H54 (cell line): Measurements from ENCODE around the gene TMCO4.
A peak's percentile ranks its signal among the peaks of the same experiment; 100 is the strongest.

Experiments
- DNase-seq: peaks from one replicate; pipeline ENCODE4 v3.0.0; 2011; ENCODE audit warnings: low spot score, mixed read lengths; ENCODE audit not compliant: insufficient read length
- FAIRE-seq: peaks from 3 replicates; lab custom pipeline; 2011; peaks lifted over from hg19 to GRCh38; lab: Jason Lieb, UNC
- POLR2A ChIP-seq: IDR thresholded peaks from 2 replicates; pipeline ENCODE4 v1.6.1; 2011; ENCODE audit warnings: low read depth, mild to moderate bottlenecking, low read length

TMCO4 gene

GRCh38 chr1:19776287-19776686, 23.4 kb downstream of the TMCO4 start:
- no peak for DNase-seq
- no peak for TF ChIP-seq POLR2A
- no peak for FAIRE-seq

DNA sequence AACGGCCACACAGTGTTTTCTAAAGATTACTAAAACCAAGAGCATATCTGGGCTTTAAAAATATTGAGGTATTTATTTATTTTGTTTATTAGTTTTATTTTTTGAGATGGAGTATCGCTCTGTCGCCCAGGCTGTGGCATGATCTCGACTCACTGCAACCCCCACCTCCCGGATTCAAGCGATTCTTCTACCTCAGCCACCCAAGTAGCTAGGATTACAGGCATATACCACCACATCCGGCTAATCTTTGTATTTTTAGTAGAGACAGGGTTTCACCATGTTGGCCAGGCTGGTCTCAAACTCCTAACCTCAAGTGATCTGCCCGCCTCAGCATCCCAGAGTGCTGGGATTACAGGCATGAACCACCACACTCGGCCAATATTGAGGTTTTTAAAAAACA, 23.9 kb downstream of the TMCO4 start:
- FAIRE-seq (no peak), DNase-seq (no peak)
- no peak for TF ChIP-seq POLR2A

DNA sequence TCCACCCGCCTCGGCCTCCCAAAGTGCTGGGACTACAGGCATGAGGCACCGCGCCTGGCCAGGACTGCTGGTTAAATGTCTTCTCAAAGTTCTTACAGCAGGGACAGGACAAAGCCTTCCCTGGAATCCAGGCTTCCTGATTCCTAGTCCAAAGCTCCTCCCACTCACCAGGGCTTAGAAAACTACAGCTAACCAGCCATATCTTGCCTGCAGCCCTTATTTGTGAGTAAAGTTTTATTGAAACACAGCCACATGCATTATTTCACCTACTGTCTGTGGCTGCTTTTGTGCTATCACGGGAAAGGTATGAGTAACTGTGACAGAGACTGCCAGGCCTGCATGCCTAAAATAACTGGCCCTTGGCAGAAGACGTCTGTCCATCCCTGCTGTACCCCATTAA, 24.4 kb downstream of the TMCO4 start:
- no peak for FAIRE-seq
- TF ChIP-seq POLR2A: no peak

GRCh38 chr1:19774180-19774785, 25.4 kb downstream of the TMCO4 start:
- DNase-seq (no peak), FAIRE-seq (no peak)
- TF ChIP-seq POLR2A: no peak

More for the DNA sequence above, 24.4 kb downstream of the TMCO4 start:
- no peak for DNase-seq

DNA sequence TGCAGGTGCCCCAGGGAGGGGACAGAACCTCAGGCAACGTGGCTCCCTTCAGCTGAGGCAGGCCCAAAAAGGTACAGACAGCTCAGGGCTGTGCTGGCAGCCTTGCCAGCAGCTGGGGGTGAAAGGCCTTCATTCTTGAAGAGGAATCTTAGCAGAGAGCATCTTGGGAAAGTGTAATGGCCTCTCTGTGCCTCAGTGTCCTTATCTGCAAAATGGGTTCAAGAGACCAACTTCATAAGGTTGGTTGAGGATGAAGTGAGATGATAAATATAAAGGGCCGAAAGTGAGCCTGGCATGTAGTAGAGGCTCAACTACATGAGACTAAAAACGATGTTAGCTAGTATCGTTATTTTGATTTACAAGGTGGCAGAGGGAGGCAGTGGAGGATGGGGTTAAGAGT, 26.2 kb downstream of the TMCO4 start:
- no peak for TF ChIP-seq POLR2A
- DNase-seq (no peak), FAIRE-seq (no peak)

GRCh38 chr1:19772053-19772452, 27.7 kb downstream of the TMCO4 start:
- no peak for DNase-seq
- no peak for TF ChIP-seq POLR2A
- no peak for FAIRE-seq

DNA sequence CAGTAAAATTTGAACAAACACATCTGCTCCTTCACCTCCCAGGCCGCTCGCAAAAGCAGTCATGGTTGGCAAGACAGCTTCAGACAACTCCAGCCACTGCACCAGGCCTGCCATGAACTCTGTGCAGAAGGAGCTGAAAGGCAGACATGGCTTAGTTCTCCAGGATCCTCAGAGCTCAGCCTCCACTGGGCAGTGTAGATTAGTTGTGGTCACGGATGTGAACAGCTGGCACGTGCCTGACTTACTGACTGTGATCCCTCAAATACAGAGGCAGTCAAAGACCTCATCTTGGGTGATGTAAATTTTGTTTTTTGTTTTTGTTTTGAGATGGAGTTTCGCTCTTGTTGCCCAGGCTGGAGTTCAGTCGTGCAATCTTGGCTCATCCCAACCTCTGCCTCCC, 28.4 kb downstream of the TMCO4 start:
- FAIRE-seq: no peak

DNA sequence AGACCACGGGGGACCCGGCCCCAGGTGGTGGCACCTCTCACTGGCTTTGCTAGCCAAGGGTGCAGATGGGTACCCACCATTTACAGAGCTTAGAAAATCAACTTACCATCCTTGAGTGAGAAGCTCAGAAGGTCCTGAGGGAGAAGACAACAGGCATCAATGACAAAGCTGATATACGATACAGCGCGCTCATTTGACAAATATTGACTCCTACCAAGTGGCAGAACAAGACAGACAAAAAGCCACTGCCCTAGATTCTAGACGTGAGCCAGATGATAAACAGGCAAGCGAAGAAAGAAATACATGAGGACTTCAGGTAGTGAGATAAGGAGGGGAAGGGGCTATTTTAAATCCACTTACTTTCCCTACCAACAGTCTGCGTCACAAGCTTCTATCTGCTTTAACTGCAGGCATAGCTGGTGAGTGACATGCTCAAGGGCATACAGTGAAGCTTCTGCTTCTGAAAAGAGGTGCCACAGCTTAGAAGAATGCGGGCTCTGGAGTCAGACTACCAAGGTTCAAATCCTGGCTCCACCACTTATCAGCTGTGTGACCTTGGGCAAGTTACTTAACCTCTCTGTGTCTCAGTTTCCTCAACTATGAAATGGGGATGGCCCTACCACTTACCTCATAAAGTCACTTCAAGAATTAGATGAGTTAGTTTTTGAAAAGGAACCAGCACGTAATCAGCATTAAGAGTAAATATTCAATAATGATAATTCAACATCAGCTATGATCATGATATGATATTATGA, 29.1 kb downstream of the TMCO4 start:
- FAIRE-seq: no peak
- no peak for TF ChIP-seq POLR2A
- DNase-seq: no peak

More for the DNA sequence above, 28.4 kb downstream of the TMCO4 start:
- TF ChIP-seq POLR2A: no peak
- DNase-seq: no peak

DNA sequence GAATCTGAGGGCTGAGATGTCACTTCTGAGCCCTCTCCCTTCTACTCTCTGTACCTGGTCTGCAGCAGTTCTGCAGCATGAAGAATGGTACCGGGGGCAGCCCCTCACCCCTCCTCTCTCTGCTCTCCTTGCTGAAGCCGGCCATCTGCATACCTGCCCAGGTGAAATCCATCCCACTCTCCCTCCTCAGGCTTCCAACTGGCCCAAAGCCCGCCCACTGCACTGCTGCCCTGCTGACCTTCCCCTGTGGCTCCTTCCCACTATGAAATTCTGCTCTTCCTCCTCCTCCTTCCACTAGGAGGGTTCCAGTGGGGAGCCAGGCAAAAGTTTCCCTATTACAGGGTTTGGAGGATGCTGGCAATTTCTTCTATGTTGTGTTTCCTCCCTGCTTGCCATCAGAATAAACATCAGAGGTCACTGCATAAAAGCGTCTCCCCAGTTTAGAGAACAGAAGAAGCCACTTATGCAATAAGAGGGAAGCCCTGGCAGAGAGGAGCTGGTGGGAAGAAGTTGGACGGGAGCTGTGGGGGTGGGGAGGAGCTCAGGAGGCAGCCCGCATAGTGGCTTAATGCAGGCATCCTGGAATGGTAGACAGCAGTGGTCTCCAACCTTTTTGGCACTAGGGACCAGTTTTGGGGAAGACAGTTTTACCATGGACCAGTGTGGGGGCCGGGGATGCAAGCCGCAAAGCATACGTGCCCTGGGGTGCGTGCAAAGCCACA, 30.3 kb downstream of the TMCO4 start:
- no peak for TF ChIP-seq POLR2A
- FAIRE-seq: no peak
- DNase-seq: no peak

DNA sequence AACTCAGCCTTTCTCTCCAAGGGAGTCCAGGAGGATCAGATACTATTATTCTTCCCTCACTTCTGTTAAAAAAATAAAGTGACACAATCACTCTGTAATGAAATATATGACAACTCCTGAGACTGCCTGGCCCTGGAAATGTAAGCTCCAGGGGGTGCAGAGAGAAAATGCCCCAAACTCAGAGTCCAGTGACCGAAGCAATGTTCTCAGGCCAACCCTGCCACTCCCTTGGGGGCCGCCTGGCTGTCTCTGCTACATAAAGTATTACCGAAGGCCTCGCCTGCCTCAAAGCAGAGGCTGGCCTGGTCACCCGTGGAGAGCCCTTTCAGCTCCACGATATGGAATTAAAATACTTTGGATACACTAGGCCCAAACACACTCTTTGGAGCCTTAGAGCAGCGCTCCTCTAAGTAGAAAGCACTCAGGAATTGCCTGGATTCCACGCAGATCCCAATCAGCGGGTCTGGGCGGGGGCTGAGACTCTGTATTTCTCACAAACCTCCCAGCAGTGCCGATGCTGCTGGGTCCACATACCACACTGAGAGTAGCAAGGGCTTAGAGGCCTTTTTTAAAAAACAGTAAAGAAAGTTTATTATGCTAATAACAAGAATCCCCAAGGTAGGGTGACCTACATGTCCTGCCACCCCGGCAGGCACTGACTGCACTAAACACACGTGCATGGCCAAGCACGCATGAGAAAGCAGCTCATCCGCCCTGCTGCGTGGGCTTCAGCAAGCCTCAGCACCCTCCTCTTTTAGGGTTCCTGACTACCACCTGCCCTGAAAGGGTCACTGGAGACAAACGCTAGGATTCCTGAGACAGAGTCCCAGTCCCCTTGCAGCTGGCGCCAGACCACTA, 31.1 kb downstream of the TMCO4 start:
- FAIRE-seq: no peak
- DNase-seq: no peak
- TF ChIP-seq POLR2A: no peak

- TF ChIP-seq POLR2A: no peak
- DNase-seq: peak; percentile 78
- peak; percentile 89 for FAIRE-seq
These were observed 34.1 kb downstream of the TMCO4 start for GRCh38 chr1:19765623-19766022.

DNA sequence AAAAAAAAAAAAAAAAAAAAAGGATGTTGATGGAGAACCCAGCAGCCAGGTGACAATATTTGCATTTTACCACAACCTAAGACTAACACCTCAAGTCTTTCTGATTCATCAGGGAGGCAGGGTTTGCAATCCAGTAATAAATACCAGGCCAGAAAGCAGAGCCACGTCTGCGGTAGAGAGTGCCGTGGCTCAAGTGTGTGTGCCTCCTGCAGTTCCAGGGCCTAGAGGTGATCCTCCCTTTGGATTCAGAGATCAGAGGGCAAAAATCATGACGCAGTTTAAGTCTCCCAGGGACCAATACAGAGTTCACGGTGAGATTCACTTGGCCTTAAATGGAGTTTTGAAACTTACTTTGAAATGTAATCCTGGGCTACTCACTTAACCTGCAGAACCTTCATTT, 34.9 kb downstream of the TMCO4 start:
- no peak for DNase-seq
- TF ChIP-seq POLR2A: no peak
- FAIRE-seq: no peak

DNA sequence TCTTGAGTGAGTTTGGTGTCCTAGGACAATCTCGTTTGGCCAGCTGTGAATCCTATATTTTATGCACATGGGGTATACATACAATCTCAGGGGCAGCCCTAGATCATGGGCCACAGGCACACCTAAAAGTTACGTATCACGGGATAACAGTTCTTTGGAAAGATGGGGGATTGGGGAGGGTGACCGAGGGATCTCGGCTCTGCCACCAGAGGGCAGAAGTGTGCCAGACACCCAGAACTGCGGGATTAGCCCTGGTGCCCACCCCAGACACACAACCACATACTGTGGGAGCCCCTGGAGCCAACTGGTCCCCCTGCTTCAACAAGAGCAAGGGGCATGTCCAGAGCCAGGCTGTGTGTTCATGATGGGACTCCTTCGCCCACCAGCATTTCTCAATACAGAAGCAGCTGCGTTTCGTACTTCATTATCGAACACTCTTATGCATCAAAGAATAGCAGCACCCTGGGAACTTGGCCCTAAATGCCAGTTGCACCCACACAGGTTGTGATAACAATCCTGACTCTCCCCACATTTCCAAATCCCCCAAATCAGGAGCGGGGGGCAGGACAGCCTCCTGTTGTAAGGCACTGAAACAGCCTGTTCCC, 37.4 kb downstream of the TMCO4 start:
- no peak for FAIRE-seq
- no peak for DNase-seq
- no peak for TF ChIP-seq POLR2A
